HG02623 (cell line): ENCODE measurements around the gene SLC27A2.
"Not testable (repeated sequence)": the region's sequence is repeated elsewhere in the genome, so short reads cannot be mapped to it uniquely, and the experiment has no call there.

Experiments used
- ATAC-seq: cut with Tn5 transposase; IDR thresholded peaks from one replicate; pipeline ENCODE4 v1.9.1; 2021; ENCODE audit warnings: moderate library complexity; ENCODE audit not compliant: unreplicated experiment

SLC27A2 gene

DNA sequence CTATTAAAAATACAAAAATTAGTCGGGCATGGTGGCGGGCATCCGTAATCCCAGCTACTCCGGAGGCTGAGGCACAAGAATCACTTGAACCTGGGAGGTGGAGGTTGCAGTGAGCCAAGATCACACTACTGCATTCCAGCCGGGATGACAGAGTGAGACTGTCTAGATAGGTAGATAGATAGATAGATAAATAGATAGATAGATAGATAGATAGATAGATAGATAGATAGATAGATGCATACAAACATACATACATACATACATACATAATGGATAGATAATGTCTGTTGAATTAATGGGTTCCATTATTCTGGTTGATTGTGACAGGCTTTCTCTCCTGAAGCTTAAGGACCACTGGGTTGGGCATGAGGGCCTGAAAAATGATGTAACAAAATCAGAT is 6.8 kb downstream of the SLC27A2 start:
- not testable (repeated sequence) for ATAC-seq

DNA sequence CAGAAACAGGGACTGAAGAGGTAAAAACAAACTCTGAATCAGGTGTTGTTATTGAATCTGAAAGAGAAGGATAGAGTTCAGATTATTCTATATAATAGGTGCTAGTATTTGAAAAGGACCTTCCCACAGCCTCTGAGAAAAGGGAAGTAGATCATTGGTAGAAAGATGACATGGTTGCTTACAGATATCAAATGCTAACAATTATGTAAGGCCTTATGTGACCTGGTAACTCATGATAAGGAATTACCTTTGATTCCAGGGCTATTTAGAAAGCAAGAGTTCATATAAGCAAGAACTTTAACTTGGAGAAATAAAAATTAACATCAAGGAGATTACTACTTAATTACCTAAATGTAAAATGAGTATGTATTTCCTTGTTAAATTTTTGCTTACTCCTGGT is 7.6 kb downstream of the SLC27A2 start:
- ATAC-seq, result no peak

DNA sequence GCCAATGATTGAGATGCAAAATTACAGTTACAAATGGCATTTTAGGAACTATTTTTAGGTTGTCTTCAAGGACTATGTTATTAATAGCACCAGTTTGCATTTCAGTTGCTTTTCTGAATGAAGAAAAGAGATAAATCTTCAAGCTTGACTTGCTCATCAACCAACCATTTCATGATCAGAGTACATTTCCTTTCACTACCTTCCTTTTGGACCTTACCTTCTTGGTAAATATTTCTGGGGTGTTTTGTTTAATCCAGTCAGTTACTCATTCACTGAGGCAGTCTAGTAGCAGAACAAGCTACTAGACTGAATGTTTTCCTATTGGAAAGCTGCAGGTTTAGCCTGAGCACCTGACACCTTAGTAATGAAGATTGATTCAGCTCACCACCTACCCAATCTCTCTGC is 8.2 kb downstream of the SLC27A2 start:
- ATAC-seq, result no peak

DNA sequence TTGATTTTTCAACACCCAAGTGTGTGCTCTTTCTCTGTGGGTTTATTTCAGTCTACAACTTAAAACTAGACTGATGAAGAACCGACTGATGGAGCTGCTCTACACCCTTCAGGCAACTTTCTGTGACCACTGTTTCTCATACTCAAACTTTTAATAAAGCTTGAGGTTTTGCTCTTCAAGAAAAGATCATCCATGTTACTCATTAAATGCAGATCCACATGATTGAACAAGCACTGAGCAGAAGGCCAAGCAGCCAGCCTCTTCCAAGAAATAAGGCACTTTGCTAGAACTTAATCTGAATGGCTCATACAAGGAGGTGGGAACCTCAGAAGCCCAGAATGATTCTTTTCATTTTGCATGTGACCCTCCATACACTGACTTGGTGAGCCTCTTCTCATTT is 8.7 kb downstream of the SLC27A2 start:
- ATAC-seq, result no peak

DNA sequence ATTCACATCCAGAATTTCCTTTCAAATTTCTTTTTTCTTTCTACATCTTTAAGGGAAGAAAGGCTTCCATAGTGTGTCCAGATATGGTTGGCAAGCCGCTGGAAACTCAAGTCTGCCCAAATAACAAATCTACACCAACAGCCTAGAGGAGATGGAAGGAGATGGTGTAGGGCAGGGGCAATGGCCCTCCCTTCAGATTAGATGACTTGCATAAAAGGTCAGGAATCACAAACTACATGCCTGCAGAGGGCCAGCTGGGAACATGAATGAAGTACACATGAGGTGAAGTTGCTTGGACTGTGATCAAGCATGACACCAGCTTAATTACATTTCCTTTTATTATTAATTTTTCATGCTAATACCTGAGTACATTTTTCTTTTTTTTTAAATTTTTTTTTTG is 10.2 kb downstream of the SLC27A2 start:
- ATAC-seq, result no peak

DNA sequence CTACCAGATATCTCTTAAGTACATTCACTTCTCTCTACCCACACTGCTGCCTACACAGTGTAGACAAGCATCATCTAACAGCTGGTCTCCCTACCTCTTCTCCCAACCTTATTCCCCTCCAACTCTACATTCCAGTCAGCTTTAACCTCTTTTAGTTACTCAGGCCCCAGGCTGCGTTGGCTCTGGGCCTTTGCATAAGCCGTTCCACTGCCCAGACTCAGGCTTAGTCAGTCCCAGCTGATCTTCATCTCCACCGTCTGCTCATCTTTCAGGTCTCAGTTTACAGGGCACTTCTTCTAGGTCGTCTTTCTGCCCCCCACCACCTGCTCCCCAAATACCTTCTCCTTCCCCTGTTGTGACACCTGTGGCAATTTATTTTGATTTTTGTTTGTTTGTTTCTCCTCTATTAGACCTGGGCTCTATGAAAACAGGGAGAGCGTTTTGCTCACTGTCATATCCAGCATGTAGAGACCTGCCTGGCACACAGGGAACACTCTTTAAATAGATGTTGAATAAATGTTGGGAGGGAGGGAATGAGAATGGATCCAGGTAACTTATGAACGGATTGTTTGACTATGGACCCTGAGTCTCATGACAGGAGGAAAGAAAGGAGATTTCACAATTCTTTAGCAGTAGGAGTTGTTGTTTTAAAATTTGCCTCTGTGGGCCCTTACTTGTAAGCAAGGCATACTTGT is 11.1 kb downstream of the SLC27A2 start:
- no peak for ATAC-seq

DNA sequence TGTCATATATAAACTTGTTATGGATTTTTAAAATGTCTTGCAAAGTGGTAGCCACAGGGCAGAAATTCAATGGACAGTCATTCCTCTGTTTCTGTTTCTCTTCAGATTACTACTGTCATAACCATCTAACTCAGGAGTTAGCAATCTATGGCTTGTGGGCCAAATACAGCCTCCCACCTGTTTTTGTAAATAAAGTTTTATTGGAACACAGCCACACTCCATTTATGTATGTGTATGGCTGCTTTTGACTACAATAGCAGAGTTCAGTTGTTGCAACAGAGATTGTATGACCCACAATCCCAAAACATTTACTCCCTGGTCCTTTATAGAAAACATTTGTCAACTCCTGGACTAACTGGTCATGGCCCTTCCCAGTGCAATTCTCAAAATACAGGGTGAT is 20.0 kb downstream of the SLC27A2 start:
- no peak for ATAC-seq

DNA sequence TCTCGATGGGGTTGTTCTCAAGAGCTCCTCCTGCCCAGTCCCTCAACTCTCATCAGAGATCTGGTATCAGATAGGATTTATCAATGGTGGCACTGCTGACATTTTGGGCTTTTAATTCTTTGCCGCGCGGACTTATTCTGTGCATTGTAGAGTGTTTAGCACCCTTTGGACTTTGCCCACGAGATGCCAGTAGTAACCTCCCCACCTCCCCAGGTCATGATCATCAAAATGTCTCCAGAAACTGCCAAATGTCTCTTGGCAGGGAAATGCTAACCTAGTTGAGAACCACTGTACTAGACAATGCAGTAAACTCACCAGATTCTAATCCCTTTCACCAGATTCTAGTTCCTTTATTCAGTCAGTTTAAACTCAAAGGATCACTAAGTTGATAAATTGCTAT is 24.0 kb downstream of the SLC27A2 start:
- ATAC-seq, result no peak

DNA sequence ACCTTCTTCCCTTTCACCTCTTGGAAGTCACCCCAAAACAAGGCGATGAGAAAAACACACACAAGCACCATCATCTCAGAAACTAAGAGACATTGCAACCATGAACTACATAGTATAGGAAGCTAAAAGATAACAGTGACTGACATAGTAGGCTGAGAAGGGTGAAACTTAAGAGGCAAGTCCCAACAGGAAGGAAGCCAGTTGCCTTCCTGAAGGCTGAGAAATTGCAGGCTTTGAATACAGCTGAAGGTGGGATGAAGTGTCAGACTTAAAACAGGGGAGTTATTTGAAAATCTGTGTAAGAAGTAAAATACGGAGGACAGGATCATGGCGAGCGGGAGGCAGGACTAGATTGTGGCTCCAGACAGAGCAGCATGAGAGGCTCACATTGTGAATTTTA is 27.8 kb downstream of the SLC27A2 start:
- ATAC-seq, result no peak

DNA sequence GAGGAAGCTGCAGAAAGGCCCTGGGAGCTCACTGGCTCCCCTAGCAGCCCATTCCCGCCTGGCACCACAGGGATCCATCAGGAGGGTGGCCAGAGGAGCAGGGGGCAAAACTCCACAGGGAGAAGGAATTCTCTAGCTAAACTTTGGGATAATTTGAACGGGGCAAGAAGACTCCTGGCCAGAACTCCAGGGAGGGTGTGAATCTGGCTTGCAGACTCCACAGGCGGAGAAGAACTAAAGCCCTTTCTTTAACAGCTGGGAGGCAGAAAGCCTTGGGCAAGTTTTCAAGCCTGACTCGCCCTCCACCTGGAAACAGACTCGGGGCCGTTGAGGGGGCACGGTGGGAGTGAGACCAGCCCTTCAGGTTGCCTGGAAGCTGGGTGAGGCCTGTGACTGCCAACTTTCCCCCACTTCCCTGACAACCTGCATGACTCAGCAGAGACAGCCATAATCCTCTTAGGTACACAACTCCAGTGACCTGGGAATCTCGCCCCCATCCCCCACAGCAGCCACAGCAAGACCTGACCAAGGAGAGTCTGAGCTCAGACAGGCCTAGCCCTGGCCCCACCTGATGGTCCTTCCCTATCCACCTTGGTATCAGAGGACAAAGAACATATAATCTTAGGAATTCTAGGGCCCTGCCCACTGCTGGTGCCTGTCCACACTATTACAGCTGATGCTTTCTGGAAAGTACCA is 28.6 kb downstream of the SLC27A2 start:
- ATAC-seq, result no peak

DNA sequence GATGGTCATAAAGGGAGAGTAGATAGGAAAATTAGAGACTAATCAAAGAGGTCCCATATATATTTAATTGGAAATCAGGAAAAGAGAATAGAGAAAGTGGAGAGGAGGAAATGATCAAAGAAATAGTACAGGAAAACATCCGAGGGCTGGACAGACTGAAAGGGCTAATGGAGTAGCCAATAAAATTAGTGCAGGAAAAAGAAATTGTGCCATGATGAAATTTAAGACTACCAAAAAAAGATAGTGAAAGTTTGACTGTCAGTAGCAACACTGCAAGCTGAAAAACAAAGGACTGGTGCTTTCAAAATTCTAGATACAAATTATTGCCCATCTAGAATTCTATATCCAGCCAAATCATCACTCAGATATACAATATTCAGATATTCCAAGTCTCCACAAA is 36.3 kb downstream of the SLC27A2 start:
- no peak for ATAC-seq

DNA sequence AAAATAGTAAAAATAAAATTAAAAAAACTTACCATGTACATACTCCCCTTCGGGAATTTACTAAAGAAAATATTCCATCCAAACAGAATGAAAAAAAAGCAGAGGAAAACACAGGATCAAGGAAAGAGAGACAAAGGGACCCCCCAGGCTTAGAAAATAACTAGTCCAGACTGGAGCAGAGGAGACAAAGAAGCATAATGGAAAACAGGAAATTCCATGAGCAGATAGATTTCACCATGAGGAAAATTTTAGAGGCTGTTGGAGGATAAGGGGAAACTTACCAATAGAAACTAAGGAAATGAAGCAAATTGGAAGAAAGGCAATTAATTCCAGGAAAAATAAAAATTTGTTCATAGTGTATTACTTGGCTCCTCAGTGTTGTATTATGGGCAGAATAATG is 36.7 kb downstream of the SLC27A2 start:
- ATAC-seq, result no peak

DNA sequence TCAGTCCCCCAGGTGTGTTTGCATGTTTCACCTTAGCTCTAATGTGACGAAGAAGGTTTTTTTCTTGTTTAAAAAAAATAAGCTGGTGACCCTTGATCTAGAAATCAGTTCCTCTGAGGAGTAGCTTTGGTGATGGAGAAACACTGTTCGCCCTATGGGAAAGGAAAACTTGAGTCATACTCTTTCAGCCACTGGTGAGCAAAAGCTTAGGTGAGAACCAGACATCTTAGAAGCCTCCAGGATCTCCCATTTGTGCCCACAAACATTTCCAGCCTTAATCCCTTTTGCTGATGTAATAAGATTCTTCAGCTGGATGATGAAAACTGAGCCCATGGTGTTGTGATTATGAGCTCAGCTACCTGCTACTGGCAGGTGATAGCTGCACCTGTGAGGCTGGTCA is 37.8 kb downstream of the SLC27A2 start:
- ATAC-seq, result no peak

DNA sequence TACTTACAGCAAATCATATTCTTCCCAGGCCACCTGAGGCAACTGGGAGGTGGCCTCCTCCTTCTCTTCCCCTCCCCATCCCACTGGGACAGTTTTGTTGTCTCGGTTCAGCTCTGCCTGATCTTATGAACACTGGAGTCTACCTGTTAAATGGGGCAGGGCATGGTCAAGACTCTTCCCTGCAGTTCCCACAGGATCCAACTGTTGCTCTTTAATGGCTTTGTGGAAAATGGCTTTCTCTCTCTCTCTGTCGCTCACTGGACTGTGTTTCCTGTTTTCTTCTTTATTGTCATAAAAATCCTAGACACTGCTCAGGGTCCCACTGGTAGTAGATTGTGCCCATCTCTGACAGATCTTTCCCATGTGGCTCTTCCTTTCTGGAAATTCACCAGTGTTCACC is 40.2 kb downstream of the SLC27A2 start:
- ATAC-seq, result no peak

DNA sequence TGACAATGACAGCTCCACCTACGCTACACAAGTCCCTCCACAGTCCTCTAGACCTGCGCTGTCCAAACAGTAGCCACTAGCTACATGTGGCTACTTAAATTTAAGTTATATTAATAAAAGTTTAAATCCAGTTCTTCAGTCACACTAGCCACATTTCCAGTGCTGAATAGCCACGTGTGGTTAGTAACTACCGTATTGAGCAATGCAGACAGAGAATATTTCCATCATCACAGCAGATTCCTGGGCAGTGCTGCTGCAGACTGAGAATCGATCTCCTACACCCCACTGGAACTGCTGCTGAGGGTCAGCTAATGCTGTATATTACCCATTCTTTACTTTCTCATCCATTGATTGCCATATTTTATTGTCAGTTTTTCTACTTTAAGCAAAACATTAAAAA is 42.6 kb downstream of the SLC27A2 start:
- ATAC-seq, result no peak

DNA sequence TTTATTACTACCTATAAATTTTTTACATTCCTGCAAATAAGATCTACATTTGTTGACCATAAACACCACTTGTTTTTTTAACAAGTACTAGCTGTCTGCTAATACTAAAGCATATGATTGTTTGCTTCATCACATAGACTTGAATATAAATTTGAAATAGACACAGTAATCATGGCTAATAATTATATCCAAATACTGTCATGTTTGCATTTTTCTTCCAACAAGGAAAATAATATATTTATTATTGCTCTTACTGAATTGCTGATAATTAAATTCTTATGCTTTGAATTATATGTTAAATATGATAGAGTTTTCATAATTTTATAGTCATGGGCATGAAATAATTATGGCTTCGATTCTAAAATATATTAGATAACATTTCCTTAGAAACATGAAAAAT is 43.1 kb downstream of the SLC27A2 start:
- ATAC-seq, result no peak

DNA sequence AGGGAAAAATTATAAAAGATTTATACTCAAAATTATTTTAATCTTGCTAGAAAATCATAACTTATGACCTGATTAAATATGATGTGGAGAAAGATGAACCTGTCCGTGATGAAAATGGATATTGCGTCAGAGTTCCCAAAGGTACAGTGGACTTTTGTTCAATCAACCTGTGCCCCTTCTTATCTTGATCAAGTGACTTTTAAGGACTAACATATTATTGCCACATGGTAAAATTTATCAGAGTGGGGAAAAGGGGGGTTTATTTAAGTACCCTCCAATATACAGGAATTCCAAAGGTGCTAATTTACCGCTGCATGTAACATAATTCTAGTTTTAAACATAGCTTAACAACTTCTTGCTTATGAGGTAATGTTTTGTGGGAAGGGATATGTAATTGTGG is 43.9 kb downstream of the SLC27A2 start:
- ATAC-seq, result no peak

DNA sequence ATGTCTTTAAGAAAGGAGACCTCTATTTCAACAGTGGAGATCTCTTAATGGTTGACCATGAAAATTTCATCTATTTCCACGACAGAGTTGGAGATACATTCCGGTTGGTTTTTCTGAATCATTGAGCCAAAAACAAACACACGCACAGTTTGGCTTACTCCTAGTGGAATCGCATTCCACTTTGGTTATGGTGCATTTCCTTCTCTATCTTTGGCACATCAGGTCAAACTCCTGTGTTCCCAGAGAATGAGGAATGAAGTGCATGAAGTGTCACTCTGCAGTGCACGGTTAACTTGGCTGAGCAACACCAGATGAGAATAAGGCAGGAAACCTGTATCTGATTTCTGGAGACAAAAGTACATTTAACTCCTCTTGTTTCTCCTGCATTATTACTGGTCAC is 45.1 kb downstream of the SLC27A2 start:
- ATAC-seq, result no peak

DNA sequence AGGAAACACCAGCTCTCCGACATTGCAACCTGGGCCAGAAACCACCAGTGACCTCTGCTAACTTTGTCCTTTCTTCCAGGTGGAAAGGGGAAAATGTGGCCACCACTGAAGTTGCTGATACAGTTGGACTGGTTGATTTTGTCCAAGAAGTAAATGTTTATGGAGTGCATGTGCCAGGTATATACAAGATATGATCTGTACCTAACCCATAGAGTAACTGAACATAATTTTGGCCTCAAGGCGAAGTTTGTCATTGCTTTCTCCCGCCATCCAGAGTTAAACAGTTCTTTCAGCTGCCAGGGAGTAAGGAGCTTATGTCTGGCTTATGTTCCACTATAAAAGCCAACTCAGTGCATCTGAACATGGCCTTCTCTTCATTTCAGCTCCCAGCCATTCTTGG is 46.9 kb downstream of the SLC27A2 start:
- no peak for ATAC-seq

DNA sequence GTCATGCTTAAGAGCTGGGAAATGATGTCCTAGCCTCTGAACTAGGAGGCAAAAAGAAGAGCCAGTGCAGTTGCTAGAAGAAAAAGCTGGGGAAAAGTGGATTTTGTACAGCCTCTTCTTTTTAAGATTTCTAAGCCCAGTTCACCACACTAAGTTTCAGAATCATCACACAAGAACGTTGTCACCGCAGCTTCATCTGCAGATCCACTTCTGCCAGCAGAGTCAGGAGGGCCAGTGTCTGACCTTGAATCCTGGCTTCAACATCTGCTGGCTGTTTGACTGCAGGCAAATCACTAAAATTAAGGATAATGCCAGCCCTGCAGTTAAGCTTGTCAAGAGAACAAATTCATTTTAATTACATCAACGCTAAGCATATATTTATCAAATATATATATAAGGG is 47.3 kb downstream of the SLC27A2 start:
- ATAC-seq, result no peak

DNA sequence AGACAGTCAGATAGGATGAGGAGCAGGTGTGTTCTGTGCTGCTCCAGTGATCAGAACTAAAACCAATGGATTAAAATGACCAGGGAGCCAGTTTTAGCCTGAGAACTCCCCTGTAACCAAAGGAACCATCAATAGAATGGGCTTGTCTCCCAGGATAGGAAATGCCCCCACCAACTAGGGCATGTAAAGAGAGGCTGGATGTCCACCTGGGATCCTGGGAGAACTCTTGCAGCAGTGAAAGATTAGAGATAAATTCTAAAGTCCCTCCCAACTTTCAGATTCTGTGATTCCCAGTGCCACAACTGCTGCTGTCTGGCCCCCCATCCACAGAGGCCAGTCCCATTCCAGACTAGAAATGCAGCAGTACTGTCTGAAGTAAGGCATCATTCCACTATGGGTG is 49.8 kb downstream of the SLC27A2 start:
- no peak for ATAC-seq

DNA sequence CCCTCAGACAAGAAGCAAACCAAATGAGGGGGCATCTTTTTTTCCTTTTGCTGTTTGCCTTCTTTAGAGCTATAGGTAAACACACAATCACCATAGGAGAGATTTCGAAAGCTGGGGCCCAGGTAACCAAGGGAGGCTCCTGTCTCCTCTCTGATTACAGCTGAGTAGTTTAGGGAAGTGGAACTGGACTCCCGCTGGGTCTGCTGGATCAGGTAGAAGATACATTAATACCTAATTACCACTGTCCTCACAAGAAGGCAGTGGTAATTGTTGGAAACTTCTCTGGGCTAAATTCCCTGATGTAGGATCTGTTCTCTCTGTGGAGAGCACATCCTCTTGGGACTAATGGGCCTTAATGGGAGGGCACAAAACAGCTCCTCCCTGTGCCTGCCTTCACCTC is 50.8 kb downstream of the SLC27A2 start:
- ATAC-seq, result no peak

DNA sequence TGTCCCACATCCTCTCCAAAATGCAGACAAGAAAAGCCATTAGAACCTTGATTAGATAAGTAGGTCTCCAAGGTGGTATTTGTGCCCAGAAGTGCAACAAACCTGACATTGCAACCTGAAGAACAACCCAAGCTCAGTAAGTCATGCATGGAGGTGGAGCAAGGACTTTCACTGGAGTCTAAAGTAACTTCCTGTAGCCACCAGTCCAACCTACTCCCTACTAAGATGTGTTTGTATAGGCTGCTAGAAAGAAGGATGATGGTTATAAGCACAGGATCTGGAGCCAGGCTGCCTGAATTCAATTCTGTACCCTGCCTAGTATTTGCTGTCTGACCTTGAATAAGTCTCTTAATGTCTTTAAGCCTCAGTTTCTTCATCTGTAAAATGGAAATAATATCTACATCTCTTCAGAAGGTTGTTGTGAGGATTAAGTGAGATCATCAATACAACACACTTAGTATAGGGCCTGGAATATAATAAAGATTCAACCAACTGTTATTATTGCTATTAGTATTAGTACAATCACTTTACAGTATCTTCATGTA is 51.3 kb downstream of the SLC27A2 start:
- ATAC-seq, result no peak
